IPS-20b (cell line): Measurements from ENCODE around the gene CTPS1.

Experiments
- H3K27ac ChIP-seq: one replicate; pipeline ENCODE4 v1.5.1; 2013; ENCODE audit warnings: low read length
- H3K27me3 ChIP-seq: 2 replicates; pipeline ENCODE4 v1.6.1; 2013; ENCODE audit warnings: mild to moderate bottlenecking, low read length, inconsistent platforms; ENCODE audit not compliant: insufficient read depth
- H3K36me3 ChIP-seq: 2 replicates; pipeline ENCODE4 v1.6.1; 2013; ENCODE audit warnings: low read depth, mild to moderate bottlenecking, inconsistent platforms, low read length, moderate library complexity; ENCODE audit not compliant: insufficient read depth
- H3K4me1 ChIP-seq: 2 replicates; pipeline ENCODE4 v1.6.1; 2013; ENCODE audit warnings: mild to moderate bottlenecking, control low read depth, inconsistent platforms, low read length, moderate library complexity; ENCODE audit not compliant: insufficient read depth
- H3K4me3 ChIP-seq: 2 replicates; pipeline ENCODE4 v1.5.1; 2013; ENCODE audit warnings: mild to moderate bottlenecking, low read length, inconsistent platforms
- H3K9ac ChIP-seq: 2 replicates; pipeline ENCODE4 v1.6.1; 2013; ENCODE audit warnings: low read depth, mild to moderate bottlenecking, inconsistent platforms, low read length, moderate library complexity
- H3K9me3 ChIP-seq: 2 replicates; pipeline ENCODE4 v1.6.1; 2013; ENCODE audit warnings: mild to moderate bottlenecking, low read depth, low read length, inconsistent platforms; ENCODE audit not compliant: insufficient read depth

Gene CTPS1

GRCh38 chr1:40979241-40980067, at the start of gene CTPS1:
Gene CTPS1 (plus strand): TSS chr1:40979696. CDS start chr1:40983291, 3,595 bp downstream.
- peaks cover 24% of the 10 kb centered on the region for H3K36me3 ChIP-seq
- peaks cover 8% of the 10 kb centered on the region for H3K4me1 ChIP-seq
- peak within 1 kb of the TSS; percentile 90 for H3K4me3 ChIP-seq
- no peaks in the 10 kb centered on the region for H3K27me3 ChIP-seq
- peak within 1 kb of the TSS; percentile 73 for H3K27ac ChIP-seq
- peak within 1 kb of the TSS; percentile 88 for H3K9ac ChIP-seq
- H3K9me3 ChIP-seq = no peaks in the 10 kb centered on the region

GRCh38 chr1:40930174-40930964, 49.1 kb upstream of the CTPS1 start:
- Histone ChIP-seq H3K9ac (no peak overlapping the region), H3K9me3 (no peaks in the 10 kb centered on the region), H3K4me3 (no peak overlapping the region), H3K36me3 (no peaks in the 10 kb centered on the region), H3K27me3 (no peaks in the 10 kb centered on the region), H3K27ac (no peak overlapping the region), H3K4me1 (peaks cover 10% of the 10 kb centered on the region)

- H3K4me3 ChIP-seq = no peak overlapping the region
- H3K9me3 ChIP-seq = no peaks in the 10 kb centered on the region
- H3K27me3 ChIP-seq = no peaks in the 10 kb centered on the region
- no peak overlapping the region for H3K27ac ChIP-seq
- H3K36me3 ChIP-seq = no peaks in the 10 kb centered on the region
- H3K4me1 ChIP-seq = peaks cover 10% of the 10 kb centered on the region
- no peak overlapping the region for H3K9ac ChIP-seq
Measured at GRCh38 chr1:40931601-40932000, 47.9 kb upstream of the CTPS1 start.

- H3K27ac ChIP-seq = no peak overlapping the region
- no peaks in the 10 kb centered on the region for H3K9me3 ChIP-seq
- peaks cover 10% of the 10 kb centered on the region for H3K4me1 ChIP-seq
- no peak overlapping the region for H3K9ac ChIP-seq
- H3K27me3 ChIP-seq = no peaks in the 10 kb centered on the region
- H3K4me3 ChIP-seq = no peak overlapping the region
- no peaks in the 10 kb centered on the region for H3K36me3 ChIP-seq
Measured at GRCh38 chr1:40932006-40932405, 47.5 kb upstream of the CTPS1 start.

GRCh38 chr1:40936931-40937339, 42.6 kb upstream of the CTPS1 start:
- Histone ChIP-seq H3K4me3 (no peak overlapping the region), H3K9ac (no peak overlapping the region), H3K27ac (no peak overlapping the region), H3K27me3 (no peaks in the 10 kb centered on the region), H3K9me3 (no peaks in the 10 kb centered on the region), H3K36me3 (no peaks in the 10 kb centered on the region), H3K4me1 (peaks cover 7% of the 10 kb centered on the region)

GRCh38 chr1:40938393-40938792, 41.1 kb upstream of the CTPS1 start:
- Histone ChIP-seq H3K4me3 (no peak overlapping the region), H3K4me1 (no peaks in the 10 kb centered on the region), H3K36me3 (no peaks in the 10 kb centered on the region), H3K9me3 (no peaks in the 10 kb centered on the region), H3K27me3 (no peaks in the 10 kb centered on the region), H3K9ac (no peak overlapping the region), H3K27ac (no peak overlapping the region)

GRCh38 chr1:40939320-40940059, 40.0 kb upstream of the CTPS1 start:
- no peak overlapping the region for H3K27ac ChIP-seq

GRCh38 chr1:40944326-40944725, 35.2 kb upstream of the CTPS1 start:
- H3K27me3 ChIP-seq = no peaks in the 10 kb centered on the region
- no peak overlapping the region for H3K27ac ChIP-seq
- no peak overlapping the region for H3K9ac ChIP-seq
- H3K4me3 ChIP-seq = no peak overlapping the region
- H3K4me1 ChIP-seq = peaks cover 4% of the 10 kb centered on the region; the same call in 1 of the 2 replicates
- no peaks in the 10 kb centered on the region for H3K9me3 ChIP-seq
- no peaks in the 10 kb centered on the region for H3K36me3 ChIP-seq

More at GRCh38 chr1:40939320-40940059, 40.0 kb upstream of the CTPS1 start:
- Histone ChIP-seq H3K9ac (no peak overlapping the region), H3K36me3 (no peaks in the 10 kb centered on the region), H3K4me1 (no peaks in the 10 kb centered on the region), H3K27me3 (no peaks in the 10 kb centered on the region), H3K9me3 (no peaks in the 10 kb centered on the region), H3K4me3 (no peak overlapping the region)

- H3K9ac ChIP-seq = no peak overlapping the region
- no peak overlapping the region for H3K4me3 ChIP-seq
- H3K27ac ChIP-seq = no peak overlapping the region
- peaks cover 4% of the 10 kb centered on the region; the same call in 1 of the 2 replicates for H3K4me1 ChIP-seq
- no peaks in the 10 kb centered on the region for H3K9me3 ChIP-seq
- no peaks in the 10 kb centered on the region for H3K36me3 ChIP-seq
- H3K27me3 ChIP-seq = no peaks in the 10 kb centered on the region
Measured at GRCh38 chr1:40944841-40945430, 34.6 kb upstream of the CTPS1 start.

- Histone ChIP-seq H3K9ac (no peak overlapping the region), H3K9me3 (no peaks in the 10 kb centered on the region), H3K27ac (no peak overlapping the region), H3K36me3 (no peaks in the 10 kb centered on the region), H3K27me3 (peaks cover 3% of the 10 kb centered on the region; the same call in 1 of the 2 replicates), H3K4me3 (no peak overlapping the region), H3K4me1 (peaks cover 4% of the 10 kb centered on the region; the same call in 1 of the 2 replicates)
Measured at GRCh38 chr1:40945491-40945973, 34.0 kb upstream of the CTPS1 start.
